Karpas-422 (cell line): ENCODE data around the gene BIVM. TPM values are rescaled to one million over a fixed set of nuclear protein-coding genes. Genes with fewer than 3 reads are reported as not detected.

Source experiments
- DNase-seq: peaks from one replicate; pipeline ENCODE4 v3.0.0-alpha.2; 2015
- H2AFZ ChIP-seq: fragments of 200-600 bp; sonication (generic); 2 replicates; pipeline ENCODE4 v1.6.1; 2014; ENCODE audit warnings: antibody characterized with exemption, low read length, mixed read lengths
- H3K27ac ChIP-seq: fragments of 200-600 bp; sonication (generic); 2 replicates; pipeline ENCODE4 v1.5.1; 2014; ENCODE audit warnings: mild to moderate bottlenecking, low read length, moderate library complexity
- H3K27me3 ChIP-seq: fragments of 200-600 bp; sonication (generic); 2 replicates; pipeline ENCODE4 v1.6.1; 2014; ENCODE audit warnings: low read length, mixed read lengths
- H3K36me3 ChIP-seq: fragments of 200-600 bp; sonication (generic); 2 replicates; pipeline ENCODE4 v1.6.1; 2014; ENCODE audit warnings: low read length, mixed read lengths; ENCODE audit not compliant: insufficient read depth
- H3K4me1 ChIP-seq: fragments of 200-600 bp; sonication (generic); 2 replicates; pipeline ENCODE4 v1.6.1; 2014; ENCODE audit warnings: mild to moderate bottlenecking, low read length, mixed read lengths
- H3K4me2 ChIP-seq: fragments of 200-600 bp; sonication (generic); 2 replicates; pipeline ENCODE4 v1.6.1; 2014; ENCODE audit warnings: low read length, low read depth, mild to moderate bottlenecking; ENCODE audit not compliant: poor library complexity, severe bottlenecking
- H3K4me3 ChIP-seq: fragments of 200-600 bp; sonication (generic); 2 replicates; pipeline ENCODE4 v1.5.1; 2014; ENCODE audit warnings: mild to moderate bottlenecking, antibody characterized with exemption, low read length, mixed read lengths
- H3K79me2 ChIP-seq: fragments of 200-600 bp; sonication (generic); 2 replicates; pipeline ENCODE4 v1.6.1; 2014; ENCODE audit warnings: mild to moderate bottlenecking, low read length, mixed read lengths
- H3K9ac ChIP-seq: fragments of 200-600 bp; sonication (generic); 2 replicates; pipeline ENCODE4 v1.6.0; 2014; ENCODE audit warnings: low read length
- H3K9me2 ChIP-seq: fragments of 200-600 bp; sonication (generic), shearing (Covaris generic); replicated peaks from 2 replicates; pipeline ENCODE4 v1.6.0; 2014; ENCODE audit warnings: mild to moderate bottlenecking, low read length, moderate library complexity; ENCODE audit not compliant: insufficient read depth
- H3K9me3 ChIP-seq: fragments of 300-700, 200-600 bp; sonication (generic); 2 replicates; pipeline ENCODE4 v1.6.1; 2014; ENCODE audit warnings: low read length, mixed read lengths
- H4K20me1 ChIP-seq: fragments of 200-600 bp; sonication (generic); 2 replicates; pipeline ENCODE4 v1.6.1; 2014; ENCODE audit warnings: mild to moderate bottlenecking, antibody characterized with exemption, low read length, low read depth; ENCODE audit not compliant: insufficient read depth
- total RNA-seq: library from RNA; depleted of rRNA; stranded (reverse); fragments of >200 nt; shearing (Covaris generic); gene quantifications from 2 replicates; pipeline ENCODE4 v1.2.3, GENCODE V29; 2014; ENCODE audit warnings: low replicate concordance

BIVM gene
- total RNA-seq, 1 experiment from 2014 or later = not detected

GRCh38 chr13:102770435-102770834 is 28.5 kb upstream of the BIVM start:
- no peak overlapping the region for H2AFZ ChIP-seq
- H3K4me2 ChIP-seq = no peak overlapping the region

DNA sequence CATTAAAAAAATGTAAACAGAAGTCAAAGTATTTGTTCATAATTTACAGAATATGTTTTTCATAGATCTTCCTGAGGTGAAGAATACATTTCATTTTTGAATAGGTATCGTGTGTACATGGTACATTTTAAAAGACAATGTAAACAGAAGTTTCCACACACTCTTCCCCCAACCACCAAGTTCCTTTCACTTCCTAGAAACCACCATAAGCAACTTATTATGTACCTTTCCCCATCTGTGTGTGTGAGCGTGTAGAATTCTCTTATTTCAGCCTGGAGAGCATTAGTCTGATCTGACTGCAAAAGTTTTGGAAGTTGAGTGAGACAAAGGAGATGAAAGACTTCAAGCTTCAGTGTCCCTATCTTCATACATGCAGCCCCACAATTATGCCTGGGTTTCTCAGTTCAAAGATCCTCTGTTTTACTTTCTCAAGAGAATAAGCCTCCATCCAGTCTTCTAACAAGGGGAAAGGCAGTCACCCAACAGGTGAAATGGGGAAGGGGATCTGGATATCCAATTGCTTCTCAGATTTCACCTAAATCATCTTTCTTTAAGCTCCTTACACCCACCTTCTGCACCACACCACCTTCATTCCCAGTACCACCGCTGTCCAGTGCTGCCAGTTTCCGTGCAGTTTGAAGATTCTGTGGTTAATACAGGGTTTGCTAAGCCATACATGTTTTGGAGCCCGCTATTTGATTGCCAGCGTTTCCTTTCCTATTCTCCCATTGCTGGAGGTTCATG is 27.4 kb upstream of the BIVM start:
- H3K27me3 ChIP-seq = no peaks in the 10 kb centered on the region
- H3K4me2 ChIP-seq = peak overlapping the region; percentile 93
- H3K4me1 ChIP-seq = peaks cover 36% of the 10 kb centered on the region
- H3K79me2 ChIP-seq = peaks cover 32% of the 10 kb centered on the region
- no peak overlapping the region; the same call in 1 of the 2 replicates for H3K4me3 ChIP-seq
- no peaks in the 10 kb centered on the region for H4K20me1 ChIP-seq
- no peak for DNase-seq
- no peaks in the 10 kb centered on the region for H3K9me2 ChIP-seq
- 0 out of 2 replicates have a peak, but pooled peaks cover 6% of the 10 kb centered on the region for H3K36me3 ChIP-seq
- no peak overlapping the region for H3K9ac ChIP-seq
- no peak overlapping the region for H3K27ac ChIP-seq
- no peaks in the 10 kb centered on the region for H3K9me3 ChIP-seq
- no peak overlapping the region for H2AFZ ChIP-seq

More at GRCh38 chr13:102770435-102770834, 28.5 kb upstream of the BIVM start:
- Histone ChIP-seq H3K79me2 (peaks cover 32% of the 10 kb centered on the region), H3K4me3 (no peak overlapping the region), H3K4me1 (peaks cover 36% of the 10 kb centered on the region), H3K27ac (no peak overlapping the region), H3K9me2 (no peaks in the 10 kb centered on the region), H3K27me3 (no peaks in the 10 kb centered on the region), H4K20me1 (no peaks in the 10 kb centered on the region), H3K9ac (no peak overlapping the region), H3K36me3 (peaks cover 11% of the 10 kb centered on the region; the same call in 1 of the 2 replicates), H3K9me3 (no peaks in the 10 kb centered on the region)
- no peak for DNase-seq

GRCh38 chr13:102772042-102772425 is 26.9 kb upstream of the BIVM start:
- Histone ChIP-seq H3K9me2 (no peaks in the 10 kb centered on the region), H3K27ac (no peak overlapping the region), H3K9ac (peak overlapping the region; percentile 84), H3K36me3 (0 out of 2 replicates have a peak, but pooled peaks cover 2% of the 10 kb centered on the region), H2AFZ (no peak overlapping the region), H3K9me3 (no peaks in the 10 kb centered on the region), H4K20me1 (no peaks in the 10 kb centered on the region), H3K4me1 (peaks cover 36% of the 10 kb centered on the region), H3K79me2 (peaks cover 32% of the 10 kb centered on the region), H3K27me3 (no peaks in the 10 kb centered on the region), H3K4me2 (peak overlapping the region; percentile 93), H3K4me3 (peak overlapping the region; percentile 98; the same call in 1 of the 2 replicates)
- DNase-seq = no peak

GRCh38 chr13:102773441-102774213 is 25.3 kb upstream of the BIVM start, which contains the start of gene TEX30:
TEX30 (minus strand) TSS chr13:102773786; CDS start chr13:102770026, 3,760 bp downstream.
- peak; percentile 94 for DNase-seq

DNA sequence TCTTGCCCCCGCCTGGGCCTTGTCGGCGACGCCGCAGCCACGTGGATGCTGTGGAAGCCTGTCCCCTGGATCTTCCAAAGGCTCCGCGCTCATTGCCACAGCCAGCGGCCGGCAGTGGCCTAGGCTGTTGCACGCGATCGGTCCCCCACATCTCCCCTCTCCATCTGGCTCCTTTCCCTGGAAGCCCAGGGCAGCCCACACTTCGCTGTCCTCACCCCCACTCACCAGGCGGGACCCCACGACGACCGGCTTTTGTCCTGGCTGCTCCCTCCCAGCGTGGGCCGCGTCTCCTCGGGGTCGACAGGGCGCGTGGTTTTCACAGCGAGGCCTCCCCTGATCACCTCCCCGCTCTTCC is 24.7 kb upstream of the BIVM start:
- no peaks in the 10 kb centered on the region for H3K9me2 ChIP-seq
- peak overlapping the region; percentile 93 for H3K4me2 ChIP-seq
- DNase-seq = no peak
- H2AFZ ChIP-seq = peak overlapping the region; percentile 91; the same call in 1 of the 2 replicates
- H3K27me3 ChIP-seq = no peaks in the 10 kb centered on the region
- H3K27ac ChIP-seq = no peak overlapping the region
- H4K20me1 ChIP-seq = no peaks in the 10 kb centered on the region
- peak overlapping the region; percentile 84 for H3K9ac ChIP-seq
- H3K36me3 ChIP-seq = no peaks in the 10 kb centered on the region
- peak overlapping the region; percentile 98; the same call in 1 of the 2 replicates for H3K4me3 ChIP-seq
- H3K79me2 ChIP-seq = peaks cover 32% of the 10 kb centered on the region
- peaks cover 36% of the 10 kb centered on the region for H3K4me1 ChIP-seq
- no peaks in the 10 kb centered on the region for H3K9me3 ChIP-seq

More at GRCh38 chr13:102773441-102774213, 25.3 kb upstream of the BIVM start, which contains the start of gene TEX30:
- Histone ChIP-seq H3K27me3 (no peaks in the 10 kb centered on the region), H3K36me3 (no peaks in the 10 kb centered on the region), H3K79me2 (peaks cover 32% of the 10 kb centered on the region), H3K4me1 (peaks cover 36% of the 10 kb centered on the region), H3K27ac (no peak within 1 kb of the TSS), H3K4me3 (peak within 1 kb of the TSS; percentile 98), H2AFZ (peak within 1 kb of the TSS; percentile 91), H3K4me2 (peak within 1 kb of the TSS; percentile 93), H3K9me3 (no peaks in the 10 kb centered on the region), H4K20me1 (no peaks in the 10 kb centered on the region), H3K9me2 (no peaks in the 10 kb centered on the region), H3K9ac (peak within 1 kb of the TSS; percentile 84)

DNA sequence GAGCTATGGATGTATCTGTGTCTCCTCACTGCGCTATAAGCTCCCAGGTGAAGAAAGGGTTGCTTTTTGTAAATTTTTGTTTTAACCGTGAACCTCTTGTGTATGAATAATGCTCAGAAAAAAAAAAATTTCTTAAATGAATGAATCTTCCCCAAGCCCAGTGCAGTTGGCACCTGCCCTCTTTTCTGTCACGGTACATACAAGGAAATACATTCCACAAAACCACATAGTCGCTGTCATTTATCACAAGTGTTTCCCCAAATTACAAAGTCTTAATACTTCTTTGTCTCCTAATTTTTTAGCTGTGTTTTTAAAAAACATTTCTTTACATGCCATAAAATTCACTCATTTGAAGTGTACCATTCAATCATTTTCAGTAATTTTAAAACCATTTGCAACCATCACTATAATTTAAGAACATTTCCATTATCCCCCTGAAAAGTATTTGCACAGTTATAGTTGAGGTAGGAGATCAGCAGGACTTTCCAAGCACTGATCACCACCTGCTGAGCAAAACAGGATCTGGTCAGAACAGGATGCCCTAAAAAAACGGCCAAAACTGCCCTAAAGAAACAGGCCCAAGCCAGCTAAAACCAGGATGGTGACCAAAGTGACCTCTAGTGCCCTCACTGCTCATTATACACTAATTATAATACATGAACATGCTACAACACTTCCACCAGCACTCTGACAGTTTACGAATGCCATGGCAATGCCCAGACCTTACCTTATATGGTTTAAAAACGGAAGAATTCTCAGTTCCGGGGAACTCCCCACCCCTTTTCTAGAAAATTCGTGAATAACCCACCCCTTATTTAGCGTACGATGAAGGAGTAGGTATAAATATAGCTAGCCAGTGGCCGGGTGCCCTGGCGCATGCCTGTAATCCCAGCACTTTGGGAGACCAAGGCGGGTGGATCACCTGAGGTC is 24.1 kb upstream of the BIVM start:
- Histone ChIP-seq H2AFZ (no peak overlapping the region; the same call in 1 of the 2 replicates), H3K9me3 (no peaks in the 10 kb centered on the region), H4K20me1 (no peaks in the 10 kb centered on the region), H3K27ac (no peak overlapping the region), H3K4me3 (no peak overlapping the region), H3K79me2 (peaks cover 32% of the 10 kb centered on the region), H3K27me3 (no peaks in the 10 kb centered on the region), H3K9me2 (no peaks in the 10 kb centered on the region), H3K9ac (no peak overlapping the region), H3K4me1 (peaks cover 36% of the 10 kb centered on the region), H3K4me2 (no peak overlapping the region), H3K36me3 (no peaks in the 10 kb centered on the region)
- DNase-seq = no peak

GRCh38 chr13:102776271-102776670 is 22.6 kb upstream of the BIVM start:
- H2AFZ ChIP-seq = no peak overlapping the region

More at GRCh38 chr13:102776271-102776670, 22.6 kb upstream of the BIVM start:
- Histone ChIP-seq H3K27ac (no peak overlapping the region), H3K27me3 (no peaks in the 10 kb centered on the region), H4K20me1 (no peaks in the 10 kb centered on the region), H3K4me2 (no peak overlapping the region), H3K4me1 (peaks cover 23% of the 10 kb centered on the region), H3K9me3 (no peaks in the 10 kb centered on the region), H3K79me2 (peaks cover 22% of the 10 kb centered on the region), H3K4me3 (no peak overlapping the region), H3K9me2 (no peaks in the 10 kb centered on the region), H3K36me3 (no peaks in the 10 kb centered on the region), H3K9ac (no peak overlapping the region)
- no peak for DNase-seq
